ENCODE data around the gene LSM4. TPM values are rescaled to one million over a fixed set of nuclear protein-coding genes. Genes with fewer than 3 reads are reported as not detected.

Gene LSM4
- total and polyA plus RNA-seq, 2 of the 13 experiments (the other 11 are each of a cell fraction or from before 2014, with no cell fraction given): 65.8 to 166 TPM

DNA sequence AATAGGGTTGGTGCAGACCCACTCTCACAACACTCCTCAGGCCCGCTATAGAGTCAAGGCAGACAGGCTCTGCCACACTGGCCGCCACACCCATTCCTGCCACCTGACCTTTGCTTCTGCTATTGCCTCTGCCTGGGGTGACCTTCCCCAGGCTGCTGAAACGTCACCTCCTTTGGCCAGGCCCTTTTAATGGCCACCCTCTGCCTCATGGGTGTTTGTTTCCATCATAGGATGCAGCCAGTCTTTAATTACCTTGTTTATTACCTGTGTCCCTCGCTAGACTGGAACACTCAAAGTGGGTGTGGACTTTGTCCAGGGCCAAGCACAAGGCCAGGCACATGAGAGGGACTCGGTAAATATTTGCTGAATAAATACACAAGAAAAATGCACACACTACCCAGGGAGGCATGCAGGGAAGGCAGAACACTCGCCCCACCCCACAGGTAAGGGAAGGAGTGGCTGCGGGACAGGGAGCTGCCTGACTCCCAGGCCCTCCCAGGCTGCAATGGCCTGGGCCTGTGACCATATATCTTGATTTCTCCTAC, 3.2 kb downstream of the LSM4 start (continued):
- TF ChIP-seq, protein P1, sequence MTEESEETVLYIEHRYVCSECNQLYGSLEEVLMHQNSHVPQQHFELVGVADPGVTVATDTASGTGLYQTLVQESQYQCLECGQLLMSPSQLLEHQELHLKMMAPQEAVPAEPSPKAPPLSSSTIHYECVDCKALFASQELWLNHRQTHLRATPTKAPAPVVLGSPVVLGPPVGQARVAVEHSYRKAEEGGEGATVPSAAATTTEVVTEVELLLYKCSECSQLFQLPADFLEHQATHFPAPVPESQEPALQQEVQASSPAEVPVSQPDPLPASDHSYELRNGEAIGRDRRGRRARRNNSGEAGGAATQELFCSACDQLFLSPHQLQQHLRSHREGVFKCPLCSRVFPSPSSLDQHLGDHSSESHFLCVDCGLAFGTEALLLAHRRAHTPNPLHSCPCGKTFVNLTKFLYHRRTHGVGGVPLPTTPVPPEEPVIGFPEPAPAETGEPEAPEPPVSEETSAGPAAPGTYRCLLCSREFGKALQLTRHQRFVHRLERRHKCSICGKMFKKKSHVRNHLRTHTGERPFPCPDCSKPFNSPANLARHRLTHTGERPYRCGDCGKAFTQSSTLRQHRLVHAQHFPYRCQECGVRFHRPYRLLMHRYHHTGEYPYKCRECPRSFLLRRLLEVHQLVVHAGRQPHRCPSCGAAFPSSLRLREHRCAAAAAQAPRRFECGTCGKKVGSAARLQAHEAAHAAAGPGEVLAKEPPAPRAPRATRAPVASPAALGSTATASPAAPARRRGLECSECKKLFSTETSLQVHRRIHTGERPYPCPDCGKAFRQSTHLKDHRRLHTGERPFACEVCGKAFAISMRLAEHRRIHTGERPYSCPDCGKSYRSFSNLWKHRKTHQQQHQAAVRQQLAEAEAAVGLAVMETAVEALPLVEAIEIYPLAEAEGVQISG (CRISPR knock-in tag; IDR thresholded peaks at IDR 0.05): peak; percentile 52
- TF ChIP-seq KLF13 (CRISPR knock-in tag; IDR thresholded peaks at IDR 0.05): no peak
- TF ChIP-seq ZNF766 (CRISPR knock-in tag; IDR thresholded peaks at IDR 0.05; ENCODE audit: borderline replicate concordance): no peak
- TF ChIP-seq ZSCAN12 (CRISPR knock-in tag; IDR thresholded peaks at IDR 0.05): no peak
- TF ChIP-seq CSRNP2 (CRISPR knock-in tag; conservative IDR thresholded peaks at IDR 0.05; ENCODE audit: low read depth): no peak
- 0 out of 2 replicates have a peak, but pooled peaks have one; percentile 4 for TF ChIP-seq ZFP37 (CRISPR knock-in tag; IDR thresholded peaks at IDR 0.05; ENCODE audit: borderline replicate concordance)
- TF ChIP-seq ZNF660 (CRISPR knock-in tag; IDR thresholded peaks at IDR 0.05; ENCODE audit: borderline replicate concordance, low read depth): no peak
- TF ChIP-seq THYN1 (CRISPR knock-in tag; IDR thresholded peaks at IDR 0.05; ENCODE audit: borderline replicate concordance, low read depth): no peak
- TF ChIP-seq CSRNP1 (CRISPR knock-in tag; IDR thresholded peaks at IDR 0.05): no peak
- TF ChIP-seq GATAD2A (CRISPR knock-in tag; IDR thresholded peaks at IDR 0.05): peak; percentile 96
- no peak for TF ChIP-seq CBX2 (IDR thresholded peaks at IDR 0.05; ENCODE audit: low read depth, low read length)
- no peak for TF ChIP-seq CBX2 (CRISPR knock-in tag; IDR thresholded peaks at IDR 0.05; ENCODE audit: low read depth)
- TF ChIP-seq PHB2 (IDR thresholded peaks at IDR 0.05; ENCODE audit: partially characterized antibody): no peak
- TF ChIP-seq KLF9 (CRISPR knock-in tag; IDR thresholded peaks at IDR 0.05; ENCODE audit: low read depth): no peak
- no peak for TF ChIP-seq TRIM24 (CRISPR knock-in tag; IDR thresholded peaks at IDR 0.05)
- TF ChIP-seq NR2F2 (IDR thresholded peaks at IDR 0.05; ENCODE audit: borderline replicate concordance, low read depth): peak; percentile 70; the same call in 1 of the 2 replicates
- TF ChIP-seq AKNA (CRISPR knock-in tag; IDR thresholded peaks at IDR 0.05; ENCODE audit: borderline replicate concordance): no peak
- TF ChIP-seq FOXA3 (CRISPR knock-in tag; IDR thresholded peaks at IDR 0.05): peak; percentile 98
